ENCODE measurements around the gene PNPLA5.
A peak's percentile ranks its signal among the peaks of the same experiment; 100 is the strongest.

The PNPLA5 gene

DNA sequence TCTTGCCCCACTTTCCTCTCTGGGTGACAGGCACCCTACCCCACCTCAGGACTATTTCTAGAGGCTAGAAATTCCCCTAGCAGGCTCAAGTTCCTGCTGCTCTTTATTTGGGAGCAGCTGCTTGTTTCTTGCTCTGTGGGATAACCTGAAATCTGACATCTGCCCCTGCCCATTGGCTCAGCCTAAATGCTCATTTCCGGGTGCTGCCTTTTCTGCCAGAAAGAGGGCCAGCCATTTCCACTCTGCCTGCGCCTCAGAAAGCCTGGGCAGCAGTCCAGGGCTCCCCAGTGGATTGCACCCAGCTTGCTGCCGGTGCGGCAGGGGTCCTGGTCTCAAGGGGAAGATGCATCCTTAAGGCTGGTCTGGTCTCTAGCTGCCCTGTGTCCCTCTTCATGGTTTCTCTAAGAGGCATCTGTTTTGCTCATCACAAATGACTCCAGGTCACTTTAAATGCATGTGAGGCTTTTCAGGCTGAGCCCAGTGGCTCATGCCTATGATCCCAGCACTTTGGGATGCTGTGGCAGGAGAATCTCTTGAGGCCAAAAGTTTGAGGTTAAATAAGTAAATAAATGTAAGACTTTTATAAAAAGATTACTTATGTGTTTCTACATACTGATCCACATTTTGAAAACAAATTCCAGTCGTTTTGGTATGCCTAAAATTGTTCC lies 10.3 kb upstream of the PNPLA5 start:
- DNase-seq (ENCODE audit: low read depth in 2 of 2, low spot score in 1 of 2) = no peak

DNA sequence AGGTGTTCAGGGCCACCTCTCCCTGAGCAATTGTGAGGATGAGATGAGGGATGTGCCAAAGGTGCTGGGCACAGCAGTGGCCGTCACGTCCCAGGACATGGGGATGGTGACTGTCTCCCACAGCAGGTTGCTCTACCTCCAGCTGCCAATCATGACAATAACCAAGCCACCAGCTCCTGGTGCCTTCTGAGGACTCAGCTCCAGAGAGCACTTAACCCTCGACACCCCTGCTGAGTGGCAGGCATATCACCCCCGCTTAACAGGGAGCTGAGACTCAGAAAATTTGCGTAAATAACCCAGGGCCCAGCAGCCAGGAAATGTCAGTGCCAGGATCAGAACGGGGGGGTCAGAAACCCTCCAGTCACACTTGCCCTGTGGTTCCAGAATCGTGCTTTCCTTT lies 8.4 kb upstream of the PNPLA5 start:
- DNase-seq (ENCODE audit: low read depth in 2 of 2, low spot score in 1 of 2) = no peak

DNA sequence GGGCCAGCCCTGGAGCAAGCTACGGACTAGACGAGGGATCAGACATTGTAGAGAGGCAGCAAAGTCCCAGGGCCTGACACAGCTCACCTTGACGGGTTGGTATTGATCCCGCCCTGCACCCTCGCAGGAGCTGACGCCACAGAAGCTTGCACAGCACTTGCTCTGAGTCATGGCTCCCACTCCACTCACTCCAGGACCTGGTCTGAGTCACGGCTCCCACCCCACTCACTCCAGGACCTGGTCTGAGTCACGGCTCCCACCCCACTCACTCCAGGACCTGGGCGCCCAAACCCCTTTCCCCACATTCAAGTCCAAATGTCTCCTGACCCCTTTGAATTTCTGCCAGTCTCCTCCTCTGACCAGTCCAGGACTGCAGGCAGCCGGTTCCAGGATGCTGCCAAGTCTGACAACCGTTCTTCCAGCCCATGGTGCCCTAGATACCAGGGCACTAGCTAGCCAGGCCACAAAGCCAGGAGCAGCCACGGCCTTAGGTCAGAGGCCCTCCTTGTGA lies 6.0 kb upstream of the PNPLA5 start:
- no peak for DNase-seq (ENCODE audit: low read depth in 2 of 2, low spot score in 1 of 2)

DNA sequence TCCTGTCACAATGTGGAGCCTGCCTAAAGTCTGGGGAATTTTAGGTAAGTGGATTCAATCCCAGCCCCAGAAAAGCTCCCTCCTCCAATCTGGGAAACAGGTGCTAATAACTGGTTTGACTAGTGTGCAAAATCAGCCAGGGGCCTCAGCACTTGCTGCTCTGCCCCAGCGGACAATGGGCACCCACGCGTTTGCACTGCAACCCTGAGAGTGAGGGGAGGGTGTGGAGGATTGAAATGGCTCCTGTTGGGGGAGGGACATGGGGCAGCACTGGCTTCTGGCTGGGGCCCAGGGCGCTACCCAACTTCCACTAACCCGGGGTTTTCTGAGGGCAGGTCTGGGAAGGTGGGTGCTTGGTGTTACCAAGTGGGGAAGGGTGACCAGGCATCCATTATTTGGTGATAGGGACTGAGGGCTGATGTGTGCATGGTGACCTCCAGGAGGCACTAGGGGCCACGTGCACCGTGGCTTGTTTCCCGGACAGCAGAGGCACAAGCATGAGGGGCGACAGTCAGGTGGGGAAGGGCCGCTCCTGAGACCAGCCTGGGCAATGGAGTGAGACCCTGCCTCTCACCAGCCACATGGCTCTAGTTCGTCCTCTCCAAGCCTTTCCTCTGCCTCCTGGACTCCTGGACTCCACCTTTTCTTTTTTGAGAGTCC lies 4.3 kb upstream of the PNPLA5 start:
- DNase-seq (ENCODE audit: low read depth in 2 of 2, low spot score in 1 of 2) = no peak

DNA sequence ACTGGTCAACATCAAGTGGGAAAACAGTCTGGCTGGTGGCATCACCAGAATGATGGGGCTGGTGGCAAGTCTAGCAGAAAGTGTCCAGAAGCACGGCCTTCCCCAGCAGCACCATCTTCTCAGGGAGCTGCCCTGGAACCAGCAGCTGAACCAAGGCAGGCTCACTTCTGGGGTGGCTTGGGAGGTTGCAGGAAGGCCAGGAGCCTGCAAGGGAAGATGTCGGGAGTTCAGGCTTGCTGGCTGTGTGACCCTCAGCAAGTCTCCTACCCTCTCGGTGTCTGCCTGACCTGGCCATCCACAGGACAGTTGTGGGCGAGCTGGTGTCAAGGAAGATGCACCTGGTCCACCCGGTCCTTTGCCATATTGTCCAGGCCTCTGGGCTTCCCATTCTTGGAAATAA lies 2.3 kb upstream of the PNPLA5 start:
- DNase-seq (ENCODE audit: low read depth in 2 of 2, low spot score in 1 of 2) = no peak

DNA sequence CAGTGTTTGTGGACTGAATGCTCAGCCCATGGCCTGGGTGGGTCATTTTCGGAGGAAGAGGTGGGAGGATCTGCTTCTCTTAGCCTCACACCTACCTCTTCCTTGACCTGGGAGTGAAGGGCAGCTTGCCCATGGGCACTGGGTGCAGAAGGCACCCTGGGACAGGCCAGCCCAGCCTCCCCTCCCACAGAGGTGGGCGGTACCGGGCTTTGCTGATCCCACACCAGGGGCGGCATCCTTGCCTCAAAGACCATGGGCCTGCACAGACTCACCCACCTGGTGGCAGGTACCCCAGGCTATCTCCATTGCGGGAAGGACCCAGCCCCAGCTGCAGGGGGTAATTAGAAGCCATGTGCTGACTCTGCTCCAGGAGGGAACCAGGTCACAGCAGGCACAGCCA lies 1.5 kb upstream of the PNPLA5 start:
- DNase-seq (ENCODE audit: low read depth in 2 of 2, low spot score in 1 of 2) = no peak

DNA sequence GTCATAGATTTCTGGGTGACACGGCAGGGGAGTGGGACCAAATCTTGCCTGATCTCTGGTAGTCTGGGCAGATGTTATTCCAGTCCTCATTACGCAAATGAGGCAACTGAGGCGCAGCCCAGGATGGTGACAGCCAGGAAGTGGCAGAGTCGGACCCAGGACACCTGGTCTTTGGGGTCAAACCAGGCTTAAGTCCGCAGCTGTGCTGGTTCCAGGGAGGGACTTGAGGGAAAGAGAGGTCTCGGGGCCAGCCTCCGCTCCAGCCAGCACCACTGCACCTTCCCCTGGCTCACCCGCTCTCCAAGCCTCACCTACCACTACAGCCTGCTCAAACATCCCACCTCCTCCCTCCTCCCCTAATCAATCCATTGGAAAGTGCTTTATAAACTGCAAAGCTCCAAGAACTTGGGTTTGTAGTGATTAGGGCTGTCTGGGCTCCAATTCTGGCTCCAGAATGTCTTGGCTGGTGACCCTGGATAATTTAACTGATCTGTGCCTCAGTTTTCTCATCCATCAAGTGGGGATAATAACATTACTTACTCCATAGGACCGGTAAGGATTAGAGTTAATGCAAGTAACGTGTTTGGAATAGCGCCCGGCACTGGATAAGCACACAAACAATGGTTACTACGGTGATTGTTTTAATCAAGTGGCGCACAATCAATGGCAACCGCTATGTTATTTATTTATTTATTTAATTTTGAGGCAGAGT lies 526 bp upstream of the PNPLA5 start:
- DNase-seq (ENCODE audit: low read depth in 2 of 2, low spot score in 1 of 2) = no peak

DNA sequence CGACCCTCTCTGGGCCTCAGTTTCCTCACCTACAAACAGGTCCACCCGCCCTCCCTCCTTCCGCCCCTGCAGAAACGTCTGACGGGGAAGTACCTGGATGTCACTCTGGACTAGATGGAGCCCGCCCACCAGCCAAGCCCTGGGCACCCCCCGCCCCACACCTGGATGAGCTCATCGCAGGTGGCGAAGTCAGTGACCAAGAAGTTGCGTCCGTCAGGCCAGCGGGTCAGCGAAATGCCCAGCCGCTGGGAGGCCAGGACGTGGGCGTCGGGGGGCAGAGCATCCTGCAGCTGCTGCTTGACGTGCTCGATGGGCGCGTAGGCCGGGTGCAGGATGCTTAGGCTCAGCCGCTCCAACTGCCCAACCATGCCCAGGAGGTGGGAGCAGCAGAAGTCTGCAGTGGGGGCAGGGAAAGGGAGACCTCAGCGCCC lies 897 bp downstream of the PNPLA5 start:
- DNase-seq (ENCODE audit: low read depth in 2 of 2, low spot score in 1 of 2) = no peak

DNA sequence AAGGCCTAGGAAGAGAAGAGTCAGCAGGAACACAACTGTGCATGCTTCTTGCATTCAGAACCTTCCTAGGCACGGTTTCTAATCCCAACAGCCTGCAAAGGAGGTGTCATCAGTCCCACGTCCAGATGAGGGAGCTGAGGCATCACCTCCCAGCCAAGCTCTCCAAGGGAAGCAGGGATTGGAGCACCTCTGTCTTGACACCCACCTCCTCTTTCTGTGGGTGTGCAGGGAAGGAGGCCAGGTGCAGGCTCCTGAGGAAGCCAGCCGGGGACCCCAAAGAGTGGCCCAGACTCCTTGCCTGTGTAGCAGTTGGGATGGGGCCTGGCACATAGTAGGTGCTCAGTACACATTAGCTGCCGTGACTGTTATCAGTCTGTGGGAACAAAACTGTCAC lies 2.0 kb downstream of the PNPLA5 start:
- no peak for DNase-seq (ENCODE audit: low read depth in 2 of 2, low spot score in 1 of 2)

DNA sequence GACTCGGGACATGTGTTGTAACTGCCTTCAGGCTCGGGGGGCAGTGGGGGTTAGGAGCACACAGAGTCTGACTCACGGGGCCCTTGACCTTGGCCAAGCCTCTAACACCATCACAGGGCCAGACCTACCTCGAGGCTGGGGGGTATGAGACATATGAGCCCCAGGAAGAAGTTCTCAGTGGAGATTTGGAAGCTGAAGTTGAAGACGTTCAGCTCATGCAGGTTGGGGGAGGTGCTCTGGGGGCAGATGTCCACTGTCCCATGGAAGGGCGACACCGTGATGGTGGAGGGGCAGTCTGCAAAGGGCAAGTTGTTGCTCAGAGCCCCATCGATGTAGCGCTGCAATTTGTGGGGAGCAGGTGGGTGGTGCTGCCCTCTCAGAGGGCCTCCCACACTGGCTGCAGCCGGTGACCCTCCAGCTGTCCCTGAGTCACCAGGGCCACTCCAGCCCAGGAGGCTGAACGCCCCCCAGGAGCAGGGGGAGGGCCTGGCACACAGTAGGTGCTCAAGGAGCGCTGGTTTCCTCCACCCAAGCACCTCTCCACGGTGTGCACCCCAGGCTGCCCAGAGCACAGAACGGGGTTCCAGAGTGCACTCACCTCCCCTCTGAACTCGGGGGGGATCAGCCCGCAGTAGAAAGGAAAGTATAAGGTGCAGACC lies 2.5 kb downstream of the PNPLA5 start:
- DNase-seq (ENCODE audit: low read depth in 2 of 2, low spot score in 1 of 2) = no peak

DNA sequence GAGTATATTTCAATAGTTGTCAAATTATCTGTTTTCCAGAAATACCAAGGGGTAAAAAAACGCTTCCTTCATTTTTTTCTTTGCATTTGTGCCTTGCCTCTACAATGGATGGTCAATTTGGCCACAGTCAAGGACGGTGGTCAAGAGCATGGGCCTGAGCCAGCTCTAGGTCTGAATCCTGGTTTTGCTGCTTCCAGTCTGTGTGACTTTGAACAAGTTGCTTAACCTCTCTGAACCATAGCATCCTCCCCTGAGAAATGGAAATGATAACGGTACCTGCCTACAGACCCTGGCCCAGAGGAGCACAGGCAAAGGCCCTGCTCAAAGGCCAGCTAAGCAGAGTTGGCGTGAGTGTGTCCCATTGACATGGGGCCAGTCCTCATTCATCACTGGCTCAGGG lies 3.1 kb downstream of the PNPLA5 start:
- no peak for DNase-seq (ENCODE audit: low read depth in 2 of 2, low spot score in 1 of 2)

DNA sequence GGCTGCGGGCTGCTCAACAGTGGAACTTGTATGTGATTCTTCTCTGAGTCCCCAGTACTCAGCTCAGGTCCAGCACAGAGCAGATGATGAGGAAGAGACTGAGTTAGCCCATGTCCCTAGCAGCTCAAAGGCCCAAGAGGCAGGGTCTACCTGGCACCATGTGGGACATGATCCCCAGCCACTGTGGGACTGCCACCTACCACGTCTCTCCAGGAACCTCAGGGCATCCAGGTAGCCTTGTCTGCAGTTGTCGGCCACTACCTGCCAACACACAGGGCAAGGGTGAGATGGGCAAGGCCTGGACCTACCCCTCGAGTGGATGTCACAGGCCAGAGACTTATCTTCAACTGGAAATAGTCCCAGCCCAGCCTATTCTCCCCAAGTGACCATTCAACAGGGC lies 4.4 kb downstream of the PNPLA5 start:
- DNase-seq (ENCODE audit: low read depth in 2 of 2, low spot score in 1 of 2) = no peak

DNA sequence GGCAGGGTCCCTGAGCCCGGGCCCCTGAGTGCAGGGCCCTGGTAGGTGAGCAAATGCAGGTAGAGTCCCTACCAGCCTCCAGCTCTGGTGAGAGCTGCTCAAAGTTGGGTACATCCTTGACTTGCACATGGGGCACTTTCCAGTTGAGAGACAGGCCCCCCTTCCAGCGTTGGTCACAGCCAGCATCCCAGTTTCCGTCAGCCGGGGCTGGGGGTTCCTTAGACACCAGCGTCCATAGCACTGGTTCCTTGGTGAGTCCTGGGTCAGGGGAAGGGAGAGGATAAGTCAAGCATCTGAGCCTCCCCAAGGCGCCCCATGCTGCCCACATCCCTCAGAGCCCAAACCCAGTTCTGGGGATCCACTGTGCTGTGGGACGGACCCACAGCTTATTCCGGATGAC lies 5.6 kb downstream of the PNPLA5 start:
- no peak for DNase-seq (ENCODE audit: low read depth in 2 of 2, low spot score in 1 of 2)

DNA sequence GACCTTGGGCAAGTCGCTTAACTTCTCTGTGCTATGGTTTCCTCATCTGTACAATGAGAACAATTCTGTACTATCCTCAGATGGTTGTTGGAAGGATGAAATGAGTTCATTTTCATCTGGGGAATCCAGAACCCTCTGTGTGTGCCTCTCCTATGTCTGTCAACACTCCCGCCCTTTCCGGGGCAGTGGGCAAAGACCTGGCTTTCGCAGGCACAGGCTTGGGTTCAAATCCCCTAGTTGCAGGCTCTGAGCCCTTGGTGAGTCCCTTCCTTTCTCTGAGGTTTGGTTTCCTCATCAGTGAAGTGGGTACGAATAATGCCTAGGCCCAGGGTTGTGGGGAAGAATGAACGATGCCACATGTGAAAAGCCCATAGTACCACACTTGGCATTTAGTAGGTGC lies 6.0 kb downstream of the PNPLA5 start:
- DNase-seq (ENCODE audit: low read depth in 2 of 2, low spot score in 1 of 2) = no peak

DNA sequence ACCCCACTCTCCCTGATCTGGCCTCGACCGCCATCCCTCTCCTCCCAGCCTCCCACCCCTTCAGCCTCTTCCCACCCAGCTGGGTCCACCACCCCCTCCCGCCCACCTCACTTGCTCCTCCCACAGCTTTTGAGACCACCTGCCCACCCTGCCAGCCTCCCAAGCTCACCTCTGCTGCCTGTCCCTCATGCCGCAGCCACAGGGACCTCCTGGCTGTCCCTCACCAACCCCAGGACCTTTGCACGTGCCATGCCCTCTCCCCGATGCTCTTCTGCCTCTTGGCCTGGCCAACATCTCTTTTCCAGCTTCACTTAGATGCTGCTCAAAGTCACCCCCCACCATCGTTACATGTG lies 6.5 kb downstream of the PNPLA5 start:
- DNase-seq (ENCODE audit: low read depth in 2 of 2, low spot score in 1 of 2) = no peak

DNA sequence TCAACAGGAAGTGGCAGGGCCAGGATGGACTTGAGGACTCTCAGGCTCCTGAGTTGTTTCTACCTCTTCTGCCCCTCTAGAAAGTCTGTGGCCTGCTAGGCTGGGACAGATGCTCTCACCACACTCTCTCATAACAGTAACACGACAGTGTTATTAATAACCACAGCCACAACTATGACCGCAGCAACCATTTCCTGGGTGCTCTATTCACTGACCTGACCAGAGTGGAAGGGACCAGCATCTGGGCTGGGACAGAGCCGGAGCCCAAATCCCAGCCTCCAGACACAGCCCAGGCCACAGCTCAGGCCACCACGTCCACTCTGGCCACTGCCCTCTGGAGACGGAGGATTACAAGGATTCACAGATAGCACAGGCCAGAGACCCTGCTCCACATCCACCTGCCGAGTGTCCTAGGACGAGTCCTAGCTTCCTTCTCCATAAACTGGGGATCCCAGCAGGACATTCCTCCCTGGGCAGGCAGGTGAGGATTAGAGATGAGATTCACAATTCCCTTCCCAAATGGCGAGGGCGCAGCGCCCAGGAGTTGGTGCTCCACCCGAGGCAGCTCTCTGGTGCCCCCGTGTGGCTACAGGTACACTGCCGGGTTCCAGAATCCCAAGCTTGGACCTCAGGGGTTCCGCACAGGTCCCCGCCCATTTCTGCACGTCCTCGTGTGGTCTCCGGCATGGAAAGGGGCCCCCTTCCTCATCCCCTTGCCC lies 7.1 kb downstream of the PNPLA5 start:
- peak in 1 of 2 donors; percentile 15 for DNase-seq (ENCODE audit: low read depth in 2 of 2, low spot score in 1 of 2)

DNA sequence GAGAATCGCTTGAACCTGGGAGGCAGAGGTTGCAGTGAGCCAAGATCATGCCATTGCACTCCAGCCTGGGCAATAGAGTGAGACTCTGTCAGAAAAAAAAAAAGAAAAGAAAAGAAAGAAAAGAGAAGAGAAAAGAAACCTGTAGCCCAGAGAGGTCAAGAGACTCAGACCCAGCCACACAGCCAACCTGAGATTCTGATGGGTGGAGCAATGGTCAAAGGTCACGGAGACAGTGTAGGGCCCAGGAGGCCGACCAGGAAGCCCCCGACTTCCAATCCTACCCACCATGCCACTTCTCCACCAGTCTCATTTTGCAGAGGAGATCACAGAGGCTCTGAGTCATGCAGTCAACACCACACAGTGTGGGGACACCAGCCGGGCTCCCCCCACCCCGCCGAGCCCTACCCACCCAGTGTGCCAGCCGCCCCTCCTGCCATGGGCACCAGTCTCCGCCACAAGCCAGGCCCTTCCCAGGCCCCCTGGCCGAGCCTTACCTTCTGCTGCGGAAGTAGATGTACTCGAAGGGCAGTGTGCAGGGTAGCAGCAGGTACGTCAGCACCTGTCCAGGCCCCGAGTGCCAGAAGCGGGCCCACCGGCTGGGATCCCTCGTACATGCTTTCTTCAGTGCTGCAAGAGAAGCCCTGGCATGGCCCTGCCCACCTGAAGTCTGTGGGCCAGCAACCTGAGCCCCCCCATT lies 7.9 kb downstream of the PNPLA5 start:
- no peak for DNase-seq (ENCODE audit: low read depth in 2 of 2, low spot score in 1 of 2)

DNA sequence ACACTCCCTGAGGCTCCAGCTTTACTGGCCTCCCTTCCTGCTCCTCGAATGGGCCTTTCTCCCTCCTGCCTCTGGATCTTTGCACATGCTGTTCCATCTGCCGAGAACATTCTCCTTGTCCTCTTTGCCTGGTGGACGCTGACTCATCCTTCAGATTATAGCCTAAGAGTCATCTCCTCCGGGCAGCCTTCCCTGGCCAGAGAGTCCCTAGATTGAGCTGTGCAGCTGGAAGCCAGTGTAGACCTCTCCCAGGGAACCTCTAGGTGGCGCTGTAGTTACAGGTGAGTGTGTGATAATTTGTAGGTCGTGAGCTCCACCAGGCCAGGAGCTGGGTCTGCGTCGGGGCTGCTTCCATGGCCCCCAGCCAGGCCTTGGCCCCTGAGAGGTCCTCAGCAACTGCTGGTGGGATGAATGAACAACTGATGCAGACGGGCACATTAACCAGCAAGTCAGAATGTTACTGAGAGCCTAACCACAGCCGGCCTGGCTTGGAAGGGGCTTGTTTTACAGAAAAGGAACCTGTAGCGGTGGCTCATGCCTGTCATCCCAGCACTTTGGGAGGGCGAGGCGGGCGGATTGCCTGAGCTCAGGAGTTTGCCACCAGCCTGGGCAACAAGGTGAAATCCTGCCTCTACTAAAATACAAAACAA lies 8.7 kb downstream of the PNPLA5 start:
- peak in 1 of 2 donors; percentile 4 for DNase-seq (ENCODE audit: low read depth in 2 of 2, low spot score in 1 of 2)

DNA sequence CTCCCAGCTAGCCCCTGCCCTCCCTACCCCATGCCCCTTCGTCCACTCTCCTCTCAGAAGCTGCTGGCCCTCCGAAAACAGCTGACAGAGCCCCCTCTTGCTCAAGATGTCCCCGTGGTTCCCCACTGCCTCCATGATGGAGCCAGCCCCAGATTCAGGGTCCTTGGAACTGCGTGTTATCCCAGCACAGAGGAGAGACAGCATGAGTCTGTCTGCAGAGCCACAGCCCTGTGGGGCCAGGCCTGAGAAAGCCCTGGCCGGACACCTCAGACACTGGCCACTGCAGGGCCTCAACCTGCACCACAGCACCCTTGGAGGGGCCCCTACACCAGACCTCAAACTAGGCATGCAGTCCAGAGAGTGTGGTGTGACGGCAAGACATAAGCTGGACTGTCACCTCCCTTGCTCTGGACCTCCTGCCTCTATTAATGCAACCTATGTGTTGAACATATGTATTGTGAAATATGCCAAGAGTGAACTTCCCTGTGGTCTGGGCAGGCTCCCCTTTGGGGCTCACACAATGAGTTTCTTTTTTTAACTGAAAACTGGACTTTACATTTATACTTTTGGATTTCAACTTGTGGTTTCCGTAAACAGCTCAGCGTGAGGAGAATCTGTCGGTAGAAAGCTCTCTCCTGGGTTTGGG lies 9.6 kb downstream of the PNPLA5 start:
- no peak for DNase-seq (ENCODE audit: low read depth in 2 of 2, low spot score in 1 of 2)

Data from stimulated activated CD8-positive, alpha-beta memory T cell treated with anti-CD3 and anti-CD28 coated beads, Interleukin-4, amount 100 ng/mL, for 4 hours (primary cell).